ENCODE results near the gene TPCN1. TPM values are rescaled to one million over a fixed set of nuclear protein-coding genes. Genes with fewer than 3 reads are reported as not detected.

Gene TPCN1
- total RNA-seq, 1 donor from 2014 or later = 34.9 TPM

DNA sequence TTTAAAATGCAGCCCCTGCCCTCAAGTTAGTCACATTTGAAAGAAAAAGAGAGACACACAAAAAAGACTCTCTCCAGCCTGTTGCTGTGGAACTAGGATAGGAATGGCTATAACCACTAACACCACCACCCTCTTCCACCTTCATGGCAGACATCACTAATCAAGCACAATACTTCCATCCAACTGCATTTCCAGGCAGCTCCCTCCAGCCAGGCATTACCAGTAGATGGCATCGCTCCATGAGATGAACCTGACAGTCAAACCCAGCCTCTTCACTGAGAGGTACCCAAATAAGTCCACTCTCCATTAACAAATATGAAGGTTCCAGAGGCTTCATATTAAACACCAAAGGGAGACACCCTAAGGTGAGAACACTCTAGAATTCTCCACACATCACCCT is 89.2 kb downstream of the TPCN1 start:
- Histone ChIP-seq H3K27me3 (ENCODE audit: control insufficient read depth, insufficient read depth, low read length) (no peaks in the 10 kb centered on the region), H3K4me3 (ENCODE audit: low read depth, low read length) (no peak overlapping the region), H3K36me3 (ENCODE audit: control insufficient read depth, insufficient read depth, low read length) (peaks cover 1% of the 10 kb centered on the region)
- DNase-seq (ENCODE audit: low read depth) = no peak
- TF ChIP-seq, protein P1, sequence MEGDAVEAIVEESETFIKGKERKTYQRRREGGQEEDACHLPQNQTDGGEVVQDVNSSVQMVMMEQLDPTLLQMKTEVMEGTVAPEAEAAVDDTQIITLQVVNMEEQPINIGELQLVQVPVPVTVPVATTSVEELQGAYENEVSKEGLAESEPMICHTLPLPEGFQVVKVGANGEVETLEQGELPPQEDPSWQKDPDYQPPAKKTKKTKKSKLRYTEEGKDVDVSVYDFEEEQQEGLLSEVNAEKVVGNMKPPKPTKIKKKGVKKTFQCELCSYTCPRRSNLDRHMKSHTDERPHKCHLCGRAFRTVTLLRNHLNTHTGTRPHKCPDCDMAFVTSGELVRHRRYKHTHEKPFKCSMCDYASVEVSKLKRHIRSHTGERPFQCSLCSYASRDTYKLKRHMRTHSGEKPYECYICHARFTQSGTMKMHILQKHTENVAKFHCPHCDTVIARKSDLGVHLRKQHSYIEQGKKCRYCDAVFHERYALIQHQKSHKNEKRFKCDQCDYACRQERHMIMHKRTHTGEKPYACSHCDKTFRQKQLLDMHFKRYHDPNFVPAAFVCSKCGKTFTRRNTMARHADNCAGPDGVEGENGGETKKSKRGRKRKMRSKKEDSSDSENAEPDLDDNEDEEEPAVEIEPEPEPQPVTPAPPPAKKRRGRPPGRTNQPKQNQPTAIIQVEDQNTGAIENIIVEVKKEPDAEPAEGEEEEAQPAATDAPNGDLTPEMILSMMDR (IDR thresholded peaks at IDR 0.05; ENCODE audit: insufficient read depth, low read length, poor library complexity, severe bottlenecking) = peak; percentile 11

- no peaks in the 10 kb centered on the region for H3K27me3 ChIP-seq (ENCODE audit: control insufficient read depth, insufficient read depth, low read length)
- DNase-seq (ENCODE audit: low read depth) = peak; percentile 32
- no peak overlapping the region for H3K4me3 ChIP-seq (ENCODE audit: low read depth, low read length)
- TF ChIP-seq, protein P1 (IDR thresholded peaks at IDR 0.05; ENCODE audit: insufficient read depth, low read length, poor library complexity, severe bottlenecking) = no peak
- peaks cover 1% of the 10 kb centered on the region for H3K36me3 ChIP-seq (ENCODE audit: control insufficient read depth, insufficient read depth, low read length)
These were observed 92.9 kb downstream of the TPCN1 start for GRCh38 chr12:113314121-113314529.

- no peaks in the 10 kb centered on the region for H3K36me3 ChIP-seq (ENCODE audit: control insufficient read depth, insufficient read depth, low read length)
These were observed 94.1 kb downstream of the TPCN1 start for GRCh38 chr12:113315358-113315757.

GRCh38 chr12:113316155-113316554 is 94.9 kb downstream of the TPCN1 start:
- Histone ChIP-seq H3K4me3 (ENCODE audit: low read depth, low read length) (no peak overlapping the region), H3K36me3 (ENCODE audit: control insufficient read depth, insufficient read depth, low read length) (no peaks in the 10 kb centered on the region), H3K27me3 (ENCODE audit: control insufficient read depth, insufficient read depth, low read length) (no peaks in the 10 kb centered on the region)
- TF ChIP-seq, protein P1 (IDR thresholded peaks at IDR 0.05; ENCODE audit: insufficient read depth, low read length, poor library complexity, severe bottlenecking) = no peak
- DNase-seq (ENCODE audit: low read depth) = no peak

More at GRCh38 chr12:113315358-113315757, 94.1 kb downstream of the TPCN1 start:
- Histone ChIP-seq H3K27me3 (ENCODE audit: control insufficient read depth, insufficient read depth, low read length) (no peaks in the 10 kb centered on the region), H3K4me3 (ENCODE audit: low read depth, low read length) (no peak overlapping the region)
- DNase-seq (ENCODE audit: low read depth) = no peak
- TF ChIP-seq, protein P1 (IDR thresholded peaks at IDR 0.05; ENCODE audit: insufficient read depth, low read length, poor library complexity, severe bottlenecking) = no peak

- DNase-seq (ENCODE audit: low read depth) = no peak
- Histone ChIP-seq H3K27me3 (ENCODE audit: control insufficient read depth, insufficient read depth, low read length) (no peaks in the 10 kb centered on the region), H3K4me3 (ENCODE audit: low read depth, low read length) (no peak overlapping the region), H3K36me3 (ENCODE audit: control insufficient read depth, insufficient read depth, low read length) (no peaks in the 10 kb centered on the region)
- TF ChIP-seq, protein P1 (IDR thresholded peaks at IDR 0.05; ENCODE audit: insufficient read depth, low read length, poor library complexity, severe bottlenecking) = no peak
These were observed 95.9 kb downstream of the TPCN1 start for GRCh38 chr12:113317122-113317521.

- no peaks in the 10 kb centered on the region for H3K36me3 ChIP-seq (ENCODE audit: control insufficient read depth, insufficient read depth, low read length)
- no peak for DNase-seq (ENCODE audit: low read depth)
- H3K27me3 ChIP-seq (ENCODE audit: control insufficient read depth, insufficient read depth, low read length) = no peaks in the 10 kb centered on the region
- H3K4me3 ChIP-seq (ENCODE audit: low read depth, low read length) = no peak overlapping the region
- TF ChIP-seq, protein P1 (IDR thresholded peaks at IDR 0.05; ENCODE audit: insufficient read depth, low read length, poor library complexity, severe bottlenecking) = no peak
These were observed 96.9 kb downstream of the TPCN1 start for GRCh38 chr12:113318046-113318656.
